NCI-H2196 (cell line): ENCODE results near the gene OR1Q1.
"Not testable (repeated sequence)": the region's sequence is repeated elsewhere in the genome, so short reads cannot be mapped to it uniquely, and the experiment has no call there.

ENCODE experiments used
- DNase-seq: peaks from one replicate; lab custom pipeline; 2025; ENCODE audit not compliant: unreplicated experiment; lab: John Stamatoyannopoulos, UW

Gene OR1Q1, protein sequence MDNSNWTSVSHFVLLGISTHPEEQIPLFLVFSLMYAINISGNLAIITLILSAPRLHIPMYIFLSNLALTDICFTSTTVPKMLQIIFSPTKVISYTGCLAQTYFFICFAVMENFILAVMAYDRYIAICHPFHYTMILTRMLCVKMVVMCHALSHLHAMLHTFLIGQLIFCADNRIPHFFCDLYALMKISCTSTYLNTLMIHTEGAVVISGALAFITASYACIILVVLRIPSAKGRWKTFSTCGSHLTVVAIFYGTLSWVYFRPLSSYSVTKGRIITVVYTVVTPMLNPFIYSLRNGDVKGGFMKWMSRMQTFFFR

GRCh38 chr9:122614362-122614761 is at the start of gene OR1Q1:
Gene OR1Q1 (plus strand): TSS chr9:122614738. CDS start chr9:122614738, 0 bp downstream.
- no peak for DNase-seq

GRCh38 chr9:122567901-122568300 is 46.6 kb upstream of the OR1Q1 start:
- no peak for DNase-seq

DNA sequence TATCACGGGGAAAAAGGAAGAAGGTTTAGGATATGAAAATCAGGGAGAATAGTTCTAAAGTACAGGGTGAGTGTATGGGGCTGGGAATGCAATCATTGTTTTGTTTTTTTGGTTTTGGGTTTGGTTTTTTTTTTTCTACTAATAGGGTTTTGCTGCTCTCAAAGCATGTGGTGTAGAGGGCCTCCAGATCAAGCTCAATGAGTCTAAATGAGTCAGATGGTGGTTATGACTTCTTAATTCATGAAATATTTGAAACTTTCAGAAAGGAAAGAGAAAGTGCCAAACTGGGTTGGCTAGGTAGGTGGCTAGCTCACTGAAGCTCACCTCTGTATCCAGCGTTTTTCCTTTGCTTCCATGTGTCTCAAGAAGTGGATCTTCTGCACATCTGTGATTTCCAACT is 42.1 kb upstream of the OR1Q1 start:
- no peak for DNase-seq

GRCh38 chr9:122579874-122580273 is 34.7 kb upstream of the OR1Q1 start:
- DNase-seq = no peak

DNA sequence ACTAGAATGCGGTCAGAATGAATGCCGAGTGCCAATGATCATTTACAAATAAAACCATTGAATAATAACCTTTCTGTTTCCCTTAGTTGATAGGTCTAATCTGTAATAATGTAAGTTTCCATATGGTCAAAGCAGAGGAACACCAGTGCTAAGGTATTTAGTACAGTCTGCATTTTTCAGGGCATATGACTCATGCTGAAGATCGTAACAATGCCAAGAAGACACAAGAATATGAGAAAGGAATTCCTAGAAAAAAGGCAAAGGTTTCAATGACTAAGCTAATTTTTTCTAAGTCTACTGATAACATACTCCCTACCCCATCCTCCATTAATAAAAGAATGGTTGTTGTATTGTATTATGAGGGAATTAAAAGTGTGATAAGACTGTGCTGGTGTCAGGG is 34.2 kb upstream of the OR1Q1 start:
- no peak for DNase-seq

GRCh38 chr9:122583284-122583683 is 31.3 kb upstream of the OR1Q1 start, which contains the start of gene OR1L8:
Gene OR1L8 (minus strand): TSS chr9:122583384. CDS start chr9:122568477, 14,907 bp downstream.
- DNase-seq = not testable (repeated sequence)

- DNase-seq = no peak
Observed at GRCh38 chr9:122605691-122606090, 8.8 kb upstream of the OR1Q1 start.

DNA sequence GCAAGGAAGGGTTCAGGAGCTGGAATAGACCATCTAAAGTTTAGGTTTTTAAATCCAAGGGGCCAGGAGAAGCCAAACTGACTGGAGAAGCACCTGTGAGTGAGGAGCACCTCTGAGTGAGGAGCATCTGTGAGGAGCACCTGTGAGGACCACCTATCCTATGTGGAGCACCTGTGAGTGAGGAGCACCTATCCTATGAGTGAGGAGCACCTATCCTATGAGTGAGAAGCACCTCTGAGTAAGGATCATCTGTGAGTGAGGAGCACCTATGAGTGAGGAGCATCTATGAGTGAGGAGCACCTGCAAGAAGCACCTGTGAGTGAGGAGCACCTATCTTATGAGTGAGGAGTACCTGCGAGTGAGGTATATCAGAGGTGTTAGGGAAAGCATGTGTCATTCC is 8.0 kb upstream of the OR1Q1 start:
- no peak for DNase-seq

DNA sequence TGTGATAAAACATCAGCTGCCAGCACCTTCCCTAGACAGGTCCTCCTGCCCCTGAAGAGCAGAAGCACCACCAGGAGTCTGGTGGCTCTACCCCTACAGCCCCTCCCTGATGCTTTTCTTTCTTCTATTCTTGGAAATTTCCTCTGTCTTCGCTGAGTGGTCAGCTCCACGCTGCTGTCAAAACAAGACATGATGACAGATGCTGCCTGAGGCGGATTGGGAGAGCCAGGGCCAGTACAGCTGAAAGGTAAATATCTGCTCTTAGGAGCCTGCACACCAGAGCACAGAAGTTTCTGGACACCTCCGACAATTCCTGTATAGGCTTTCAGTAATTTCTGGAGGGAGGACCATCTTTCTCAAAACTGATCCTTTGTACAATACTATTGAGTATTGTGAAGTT is 4.7 kb upstream of the OR1Q1 start:
- DNase-seq = no peak

DNA sequence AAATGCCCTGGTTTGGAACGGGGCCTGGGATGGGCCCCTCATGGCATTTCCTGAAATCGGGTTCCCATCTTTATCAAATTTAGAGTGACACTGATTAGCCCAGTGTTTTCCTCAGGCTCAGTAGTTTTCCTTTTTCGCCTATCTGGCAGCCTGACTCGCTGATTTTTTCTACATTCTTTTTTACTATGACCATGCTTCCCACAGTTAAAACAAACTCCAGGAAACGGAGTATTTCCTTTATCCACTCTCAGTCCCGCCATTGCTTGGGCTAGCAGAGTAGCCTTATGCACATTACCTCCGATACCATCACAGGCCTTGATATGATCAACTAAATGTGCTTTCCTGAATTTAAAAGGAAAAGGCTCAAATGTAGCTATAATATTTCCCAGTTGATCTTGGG is 5.5 kb downstream of the OR1Q1 start:
- no peak for DNase-seq

GRCh38 chr9:122642226-122642625 is 27.7 kb downstream of the OR1Q1 start:
- no peak for DNase-seq

DNA sequence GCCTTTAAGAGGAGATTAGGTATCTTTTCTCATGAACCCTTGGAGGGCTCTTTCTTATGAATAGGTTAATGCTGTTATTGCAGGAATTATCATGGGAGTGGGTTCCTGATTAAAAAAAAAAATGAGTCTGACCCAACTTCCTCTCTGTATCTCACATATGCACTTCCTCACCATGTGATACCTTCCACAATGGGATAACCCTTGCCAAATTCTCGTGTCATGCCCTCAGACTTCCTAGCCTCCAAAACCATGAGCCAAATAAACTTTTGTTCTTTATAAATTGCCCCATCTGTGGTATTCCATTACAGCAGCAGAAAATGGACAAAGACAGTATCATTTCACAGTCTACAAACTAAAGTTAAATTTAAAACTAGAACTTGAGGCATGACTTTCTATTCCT is 41.8 kb downstream of the OR1Q1 start:
- DNase-seq = no peak

- DNase-seq = no peak
Observed at GRCh38 chr9:122657527-122657926, 43.0 kb downstream of the OR1Q1 start, which contains the start of gene OR1B1. Gene OR1B1 (minus strand): TSS chr9:122657627.

GRCh38 chr9:122661416-122661815 is 46.9 kb downstream of the OR1Q1 start, which contains the start of gene OR1L1:
Gene OR1L1 (plus strand): TSS chr9:122661716. CDS start chr9:122661716, 0 bp downstream.
- DNase-seq = no peak
